SK-N-MC (cell line): Measurements from ENCODE around the gene DPP10.

Experiments used
- DNase-seq: peaks from one replicate; pipeline ENCODE4 v3.0.0-alpha.2; 2011; ENCODE audit warnings: low read depth, low spot score
- H3K27ac ChIP-seq: fragments of 200-600 bp; sonication (generic); 2 replicates; pipeline ENCODE4 v1.5.1; 2016; ENCODE audit warnings: mixed run types
- H3K36me3 ChIP-seq: fragments of 200-600 bp; sonication (generic); 2 replicates; pipeline ENCODE4 v1.6.1; 2017; ENCODE audit warnings: antibody characterized with exemption, low read length, mixed read lengths; ENCODE audit not compliant: insufficient read depth
- H3K4me3 ChIP-seq: fragments of 200-600 bp; sonication (generic); 2 replicates; pipeline ENCODE4 v1.5.1; 2016
- H3K9ac ChIP-seq: fragments of 200-600 bp; sonication (generic); 2 replicates; pipeline ENCODE4 v1.8.0; 2017; ENCODE audit warnings: mixed run types, mixed read lengths; ENCODE audit not compliant: insufficient read length
- H3K9me3 ChIP-seq: fragments of 200-600 bp; sonication (generic); 2 replicates; pipeline ENCODE4 v1.6.1; 2017; ENCODE audit warnings: low read depth, mild to moderate bottlenecking, antibody characterized with exemption, low read length, moderate library complexity, mixed read lengths
- EZH2 ChIP-seq: fragments of 200-600 bp; sonication (generic); IDR thresholded peaks from one replicate; pipeline ENCODE4 v1.6.1; 2017; ENCODE audit warnings: antibody characterized with exemption
- FOXP2 ChIP-seq: optimal IDR thresholded peaks from 2 replicates; pipeline ENCODE3; 2011; ENCODE audit warnings: mild to moderate bottlenecking, moderate library complexity; ENCODE audit not compliant: insufficient read depth; ENCODE audit errors: extremely low read length, control extremely low read depth
- POLR2AphosphoS5 ChIP-seq: IDR thresholded peaks from 2 replicates; pipeline ENCODE4 v1.6.1; 2012; ENCODE audit warnings: mild to moderate bottlenecking, low read depth, low read length, borderline replicate concordance

DPP10 gene

DNA sequence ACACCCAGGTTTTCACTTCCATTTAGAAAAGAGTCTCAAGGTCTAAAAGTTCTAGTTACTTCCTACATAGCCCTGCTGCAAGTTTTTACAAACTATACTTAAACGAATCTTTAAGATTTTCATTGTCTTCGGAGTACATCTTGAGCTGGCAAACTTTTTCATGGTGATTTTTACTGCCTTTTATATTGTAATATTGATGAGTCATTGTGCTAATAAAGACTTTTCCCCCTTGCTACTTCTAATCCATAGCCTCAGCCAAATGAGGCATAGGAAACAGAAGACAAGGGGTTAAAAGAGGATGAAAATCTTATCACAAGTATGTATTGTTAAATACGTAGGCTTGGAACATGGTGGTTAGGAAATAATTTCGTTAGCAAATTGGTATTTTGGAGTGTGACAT lies 4.1 kb downstream of the DPP10 start:
- TF ChIP-seq POLR2AphosphoS5 (no peak), FOXP2 (no peak), EZH2 (no peak)
- no peak overlapping the region for H3K4me3 ChIP-seq
- H3K36me3 ChIP-seq, result no peaks in the 10 kb centered on the region
- H3K9ac ChIP-seq, result no peak overlapping the region
- no peak for DNase-seq
- H3K9me3 ChIP-seq, result no peaks in the 10 kb centered on the region
- H3K27ac ChIP-seq, result no peak overlapping the region

DNA sequence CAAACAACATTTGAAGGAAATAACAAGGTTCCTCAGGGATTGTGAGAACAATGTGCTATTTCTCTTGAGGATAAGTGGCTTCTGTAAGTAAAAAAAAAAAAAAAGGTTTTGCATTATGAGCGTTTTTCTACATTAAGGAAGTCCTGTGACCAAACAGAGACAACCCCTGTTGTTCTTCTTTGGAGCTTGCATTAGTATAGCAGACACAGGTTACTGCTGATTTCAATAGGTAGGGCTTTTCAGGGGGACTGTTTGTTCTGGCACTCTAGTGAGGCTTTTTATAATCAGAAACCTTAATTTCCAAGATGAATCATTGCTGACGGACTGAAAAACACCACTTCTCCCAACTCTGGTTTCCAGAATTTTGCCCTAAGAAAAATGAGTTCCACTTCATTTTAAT lies 8.2 kb downstream of the DPP10 start:
- H3K4me3 ChIP-seq, result no peak overlapping the region
- TF ChIP-seq POLR2AphosphoS5 (no peak), FOXP2 (no peak), EZH2 (no peak)
- no peaks in the 10 kb centered on the region for H3K9me3 ChIP-seq
- no peak overlapping the region for H3K9ac ChIP-seq
- H3K27ac ChIP-seq, result no peak overlapping the region
- H3K36me3 ChIP-seq, result no peaks in the 10 kb centered on the region
- no peak for DNase-seq

DNA sequence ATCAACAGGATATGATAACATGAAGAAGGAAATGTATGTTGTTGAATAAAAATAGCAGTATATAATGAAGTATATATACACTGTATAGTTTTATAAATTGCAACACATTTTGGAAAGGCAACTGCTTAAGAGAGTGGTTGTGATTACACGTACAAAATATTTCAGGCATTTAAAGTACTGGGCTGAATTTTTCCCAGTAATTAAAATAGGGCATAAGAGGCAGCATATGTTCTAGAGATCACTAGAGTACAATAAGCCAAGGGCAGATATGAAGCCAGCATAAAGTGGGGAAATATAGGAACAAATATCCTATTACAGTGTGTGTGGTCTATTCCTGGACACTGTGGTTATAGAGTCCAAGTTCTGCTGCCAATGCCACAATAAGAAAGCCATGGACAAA lies 14.1 kb downstream of the DPP10 start:
- Histone ChIP-seq H3K36me3 (no peaks in the 10 kb centered on the region), H3K27ac (no peak overlapping the region), H3K9me3 (no peaks in the 10 kb centered on the region), H3K9ac (no peak overlapping the region), H3K4me3 (no peak overlapping the region)
- no peak for TF ChIP-seq FOXP2
- TF ChIP-seq EZH2, result no peak
- no peak for DNase-seq

DNA sequence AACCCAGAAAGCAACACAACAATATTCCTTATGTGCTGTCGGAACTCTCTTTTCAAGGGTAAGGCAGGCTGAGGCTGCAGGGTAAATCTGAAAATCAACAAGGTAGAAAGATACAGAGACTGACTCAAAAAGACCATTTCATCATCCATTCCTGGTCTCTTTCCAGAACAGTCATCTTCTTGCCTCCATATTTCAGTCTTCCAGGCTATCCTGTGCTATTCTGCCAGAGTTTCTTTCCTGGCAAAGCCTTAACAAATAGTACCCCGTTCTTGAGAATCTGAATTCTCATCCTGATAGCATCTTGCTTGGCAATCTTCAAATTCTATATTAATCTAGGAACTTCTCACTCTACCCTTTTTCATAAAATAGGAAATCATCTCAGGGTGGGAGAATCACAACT lies 15.5 kb downstream of the DPP10 start:
- Histone ChIP-seq H3K9ac (no peak overlapping the region), H3K27ac (no peak overlapping the region), H3K4me3 (no peak overlapping the region), H3K36me3 (no peaks in the 10 kb centered on the region), H3K9me3 (no peaks in the 10 kb centered on the region)
- TF ChIP-seq EZH2 (no peak), POLR2AphosphoS5 (no peak), FOXP2 (no peak)
- DNase-seq, result no peak

DNA sequence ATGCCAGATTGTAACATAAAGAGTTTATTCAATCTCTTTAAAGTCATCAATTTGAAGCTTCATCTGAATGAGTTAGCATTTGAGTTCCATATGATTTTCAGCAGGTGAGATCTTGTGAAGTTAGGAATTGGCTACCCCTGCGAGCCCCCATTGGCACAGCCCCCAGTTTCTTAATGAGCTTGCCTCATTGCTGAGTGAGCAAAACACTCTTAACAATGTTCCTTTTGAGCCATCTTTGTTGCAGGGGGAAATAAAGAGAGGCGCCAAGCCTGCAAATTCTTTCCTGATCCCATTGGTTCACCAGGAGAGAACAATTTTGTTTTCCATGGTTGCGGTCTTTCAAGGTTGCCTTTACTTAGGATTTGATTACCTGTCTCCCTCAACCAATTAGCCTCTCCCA lies 18.7 kb downstream of the DPP10 start:
- Histone ChIP-seq H3K9ac (no peak overlapping the region), H3K27ac (no peak overlapping the region), H3K36me3 (no peaks in the 10 kb centered on the region), H3K4me3 (no peak overlapping the region), H3K9me3 (no peaks in the 10 kb centered on the region)
- TF ChIP-seq POLR2AphosphoS5 (no peak), FOXP2 (no peak), EZH2 (no peak)
- no peak for DNase-seq

DNA sequence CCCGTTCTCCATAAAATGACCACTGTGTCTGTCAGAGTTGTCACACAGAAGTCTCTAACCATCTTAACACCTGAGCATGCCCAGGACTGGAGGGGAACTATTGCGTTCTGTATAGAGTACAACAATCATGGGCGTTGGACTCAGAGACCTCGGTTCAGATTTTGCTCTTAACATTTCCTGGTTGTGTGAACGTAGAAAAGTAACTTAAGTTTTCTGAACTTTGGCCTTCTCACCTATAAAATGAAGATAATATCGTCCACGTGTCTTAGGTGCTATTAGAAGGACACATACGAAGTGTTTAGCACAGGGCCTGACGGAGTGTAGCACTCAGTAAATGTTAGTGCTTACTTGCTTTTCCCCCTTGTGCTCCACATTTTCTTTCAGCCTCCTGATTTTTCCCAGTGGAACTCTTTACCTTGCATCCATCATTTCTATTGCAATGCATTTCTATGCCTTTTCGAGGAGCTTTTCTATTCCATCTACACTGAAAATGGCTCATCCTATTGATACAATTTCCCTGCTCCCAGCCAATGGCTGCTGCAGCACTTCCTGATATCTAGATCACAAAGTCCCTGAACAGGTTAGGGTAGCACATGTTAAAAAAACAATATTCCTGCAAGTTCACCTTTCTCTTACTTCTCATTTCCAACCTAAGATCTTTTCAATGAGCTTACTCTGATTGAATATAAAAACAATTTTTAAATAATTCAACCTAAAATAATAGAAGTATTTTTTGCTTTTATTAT lies 22.7 kb downstream of the DPP10 start:
- TF ChIP-seq FOXP2, result no peak
- TF ChIP-seq POLR2AphosphoS5, result no peak
- no peak for TF ChIP-seq EZH2
- Histone ChIP-seq H3K4me3 (no peak overlapping the region), H3K27ac (no peak overlapping the region), H3K9me3 (no peaks in the 10 kb centered on the region), H3K36me3 (no peaks in the 10 kb centered on the region), H3K9ac (no peak overlapping the region)
- DNase-seq, result no peak

DNA sequence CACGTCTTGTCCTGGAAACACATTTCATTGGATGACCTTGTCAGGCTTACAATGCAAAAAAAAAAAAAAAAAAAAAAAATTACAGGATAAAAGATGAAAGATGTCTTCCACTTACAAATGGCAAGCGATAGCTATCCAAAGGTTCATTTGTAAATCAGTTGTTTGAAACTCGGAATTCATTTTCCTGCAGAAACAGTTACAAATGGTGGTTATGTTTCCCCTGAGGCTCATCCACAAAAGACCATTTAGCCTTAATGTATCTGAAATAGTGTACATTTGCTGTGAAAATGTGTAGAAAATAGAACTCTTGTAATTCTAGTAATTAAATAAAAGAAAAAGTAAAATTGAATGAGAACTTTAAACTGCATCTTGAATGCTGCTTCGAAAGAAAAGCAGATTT lies 25.9 kb downstream of the DPP10 start:
- Histone ChIP-seq H3K36me3 (no peaks in the 10 kb centered on the region), H3K27ac (no peak overlapping the region), H3K4me3 (no peak overlapping the region), H3K9ac (no peak overlapping the region), H3K9me3 (no peaks in the 10 kb centered on the region)
- no peak for TF ChIP-seq POLR2AphosphoS5
- TF ChIP-seq EZH2, result no peak
- TF ChIP-seq FOXP2, result no peak
- DNase-seq, result no peak

DNA sequence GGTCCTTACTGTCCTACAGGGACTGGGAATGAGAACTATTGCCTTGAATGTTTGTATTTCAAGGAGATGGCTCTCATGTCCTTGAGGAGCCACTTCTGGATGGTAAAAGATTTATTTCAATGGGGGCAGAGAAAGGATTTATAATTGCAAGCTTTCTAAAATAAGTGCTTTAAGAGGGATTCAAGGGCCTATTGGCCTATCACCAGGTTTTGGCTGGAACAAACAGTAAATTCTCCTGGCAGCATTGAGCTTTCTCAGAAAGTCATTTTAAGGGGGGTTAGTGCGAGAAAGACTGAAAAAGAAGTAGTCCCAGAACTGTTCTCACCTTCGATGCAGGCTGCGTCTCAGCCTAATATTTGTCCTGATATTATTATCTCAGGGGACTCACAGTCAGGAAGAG lies 29.8 kb downstream of the DPP10 start:
- H3K9me3 ChIP-seq, result no peaks in the 10 kb centered on the region
- TF ChIP-seq FOXP2, result no peak
- no peak for TF ChIP-seq EZH2
- TF ChIP-seq POLR2AphosphoS5, result no peak
- no peak overlapping the region for H3K4me3 ChIP-seq
- no peak overlapping the region for H3K27ac ChIP-seq
- H3K36me3 ChIP-seq, result no peaks in the 10 kb centered on the region
- DNase-seq, result no peak
- H3K9ac ChIP-seq, result no peak overlapping the region

DNA sequence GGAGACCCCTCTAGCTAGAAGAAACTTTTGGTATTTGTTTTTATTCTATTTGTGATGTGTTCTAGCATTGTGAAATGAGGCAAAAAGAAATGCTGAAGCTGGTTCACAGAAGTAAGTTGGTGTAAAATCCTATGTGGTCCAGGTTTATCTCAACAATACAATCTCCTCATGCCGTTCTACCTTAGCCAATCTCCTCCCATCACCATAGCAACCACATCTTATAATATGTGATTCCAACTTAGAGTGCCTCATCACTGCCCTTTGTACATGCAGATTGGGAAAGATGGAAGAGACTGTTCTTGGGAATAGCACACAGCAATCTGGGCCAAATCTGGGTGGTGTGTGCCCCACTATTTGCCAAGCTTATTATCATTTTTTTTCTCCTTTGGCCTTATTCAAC lies 30.3 kb downstream of the DPP10 start:
- DNase-seq, result no peak
- TF ChIP-seq POLR2AphosphoS5, result no peak
- Histone ChIP-seq H3K4me3 (no peak overlapping the region), H3K36me3 (no peaks in the 10 kb centered on the region), H3K27ac (no peak overlapping the region), H3K9ac (no peak overlapping the region), H3K9me3 (no peaks in the 10 kb centered on the region)
